Measurements from ENCODE around the gene ECE2.

The ECE2 gene

DNA sequence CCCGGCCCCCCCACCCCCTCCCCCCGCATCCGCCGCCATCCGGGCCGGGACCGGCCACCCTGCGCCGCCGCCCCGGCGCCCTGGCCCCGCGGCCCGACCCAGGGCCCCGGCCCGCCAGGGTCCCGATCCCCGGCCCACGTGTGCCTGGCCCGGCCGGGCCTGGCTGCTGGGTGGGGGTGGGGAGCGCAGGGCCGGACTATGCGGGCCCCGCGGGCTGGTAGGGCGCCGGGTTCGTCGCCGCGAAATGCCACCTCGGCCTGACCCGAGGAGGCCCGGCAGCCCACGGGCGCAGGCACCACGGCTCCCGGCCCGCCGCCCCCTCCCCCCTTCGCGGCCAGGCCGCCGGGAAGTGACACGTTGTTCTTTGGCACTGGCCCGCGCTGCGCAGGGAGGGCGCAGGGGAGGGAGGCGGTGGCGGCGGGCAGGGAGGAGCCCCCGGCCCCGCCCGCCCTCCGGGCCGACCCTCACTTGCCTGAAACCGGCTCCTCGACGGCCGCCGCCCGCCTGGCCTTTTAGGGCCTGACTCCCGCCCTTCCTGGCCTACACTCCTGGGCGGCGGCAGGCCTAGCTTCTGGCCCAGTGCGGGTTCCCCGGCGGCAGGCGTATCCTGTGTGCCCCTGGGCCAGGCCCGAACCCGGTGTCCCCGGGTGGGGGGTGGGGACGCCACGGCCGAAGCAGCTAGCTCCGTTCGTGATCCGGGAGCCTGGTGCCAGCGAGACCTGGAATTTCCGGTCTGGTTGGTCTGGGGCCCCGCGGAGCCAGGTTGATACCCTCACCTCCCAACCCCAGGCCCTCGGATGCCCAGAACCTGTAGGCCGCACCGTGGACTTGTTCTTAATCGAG is 39.1 kb downstream of the ECE2 start:
- DNase-seq (ENCODE audit: low spot score), result peak; percentile 59

DNA sequence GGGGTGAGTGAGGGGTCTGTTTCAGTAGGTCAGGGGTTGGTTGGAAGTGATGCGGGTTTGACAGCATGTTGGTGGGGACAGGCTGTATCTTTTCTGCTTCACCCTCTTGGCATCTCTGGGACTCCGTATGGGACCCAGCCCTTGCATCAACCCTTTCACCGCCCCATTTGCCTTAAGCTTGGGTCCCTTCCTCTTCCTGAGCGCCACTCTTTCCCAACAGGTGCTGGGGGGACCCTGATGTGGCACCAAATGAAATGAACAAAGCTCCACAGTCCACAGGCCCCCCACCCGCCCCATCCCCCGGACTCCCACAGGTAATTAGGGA is 39.7 kb downstream of the ECE2 start:
- no peak for DNase-seq (ENCODE audit: low spot score)

DNA sequence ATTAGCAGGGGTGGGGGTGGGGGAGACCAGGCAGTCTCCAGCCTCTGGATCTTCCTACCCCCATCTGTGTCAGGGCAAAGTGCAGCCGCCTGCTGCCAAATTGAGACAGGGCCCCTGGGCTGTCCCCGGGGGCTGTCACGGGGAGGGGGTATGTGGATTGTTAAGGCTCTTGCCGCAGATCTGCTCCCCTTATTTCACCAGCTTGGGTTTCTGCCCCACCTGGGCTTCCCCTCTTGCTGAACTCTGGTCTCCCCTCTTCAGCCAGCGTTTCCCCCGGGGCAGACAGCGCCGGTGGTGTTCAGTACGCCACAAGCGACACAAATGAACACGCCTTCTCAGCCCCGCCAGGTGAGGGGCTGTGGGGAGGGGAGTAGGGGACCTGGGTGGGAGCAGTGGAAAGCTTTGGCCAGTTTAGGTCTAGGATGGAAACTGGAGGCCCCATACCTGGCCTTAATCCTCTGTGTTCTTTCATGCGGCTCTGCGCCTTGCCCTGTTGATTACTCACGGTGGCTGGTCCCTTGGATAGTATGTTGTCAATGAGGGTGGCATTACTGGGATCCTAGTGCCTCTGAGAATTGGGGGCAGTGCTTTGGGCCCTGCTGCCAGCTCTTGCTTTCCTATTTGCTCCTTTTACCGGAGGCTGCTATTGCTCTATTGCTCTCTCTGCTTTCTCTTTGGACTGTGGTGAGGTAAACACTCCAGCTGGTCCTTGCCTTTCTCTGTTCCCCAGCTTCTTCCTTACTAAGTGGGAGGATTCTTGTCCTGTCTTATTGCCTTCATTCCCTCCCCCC is 40.2 kb downstream of the ECE2 start:
- DNase-seq (ENCODE audit: low spot score), result peak; percentile 33

DNA sequence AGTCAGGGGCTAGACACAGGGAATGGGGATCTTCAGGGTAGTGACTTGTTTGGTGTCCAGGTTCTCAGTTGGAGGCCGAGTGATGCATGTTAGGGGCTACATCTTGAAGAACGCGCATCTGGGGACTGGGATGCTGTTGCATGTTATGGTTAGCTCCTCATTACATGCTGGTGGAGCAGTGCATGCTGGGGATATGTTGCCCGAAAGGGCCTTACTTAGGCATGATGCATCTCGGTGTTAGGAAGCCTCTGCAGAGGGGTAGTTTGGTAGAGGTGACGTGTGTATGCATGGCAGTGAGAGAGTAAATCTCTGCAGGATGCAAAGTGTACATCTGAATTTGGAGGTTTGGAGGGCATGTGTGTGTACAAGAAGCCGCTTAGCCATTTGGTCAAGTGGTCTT is 41.0 kb downstream of the ECE2 start:
- no peak for DNase-seq (ENCODE audit: low spot score)

DNA sequence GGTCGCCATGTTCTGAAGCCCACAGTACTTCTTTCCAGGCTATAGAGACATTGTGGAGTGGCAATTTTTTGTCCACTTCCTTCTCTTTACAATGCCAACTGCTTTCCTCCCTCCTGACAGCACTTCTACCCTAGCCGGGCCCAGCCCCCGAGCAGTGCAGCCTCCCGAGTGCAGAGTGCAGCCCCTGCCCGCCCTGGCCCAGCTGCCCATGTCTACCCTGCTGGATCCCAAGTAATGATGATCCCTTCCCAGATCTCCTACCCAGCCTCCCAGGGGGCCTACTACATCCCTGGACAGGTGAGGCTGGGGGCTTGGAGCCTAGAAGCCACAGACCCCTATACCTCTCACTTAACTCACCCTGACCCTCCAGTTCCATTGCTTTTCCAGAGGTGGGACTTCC is 41.4 kb downstream of the ECE2 start:
- DNase-seq (ENCODE audit: low spot score), result no peak

DNA sequence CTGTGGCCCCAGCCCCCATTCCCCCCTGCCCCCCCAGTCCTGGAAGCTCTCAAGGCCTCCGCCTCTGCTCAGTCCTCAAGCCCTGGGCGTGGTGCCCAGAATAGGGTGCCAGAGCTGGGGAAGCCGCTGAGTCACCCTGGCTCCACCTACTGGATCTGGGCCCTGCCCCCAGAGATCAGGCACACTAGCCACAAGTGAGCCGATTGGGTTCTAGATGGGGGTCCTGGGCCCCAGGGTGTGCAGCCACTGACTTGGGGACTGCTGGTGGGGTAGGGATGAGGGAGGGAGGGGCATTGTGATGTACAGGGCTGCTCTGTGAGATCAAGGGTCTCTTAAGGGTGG is 44.3 kb downstream of the ECE2 start:
- no peak for DNase-seq (ENCODE audit: low spot score)

DNA sequence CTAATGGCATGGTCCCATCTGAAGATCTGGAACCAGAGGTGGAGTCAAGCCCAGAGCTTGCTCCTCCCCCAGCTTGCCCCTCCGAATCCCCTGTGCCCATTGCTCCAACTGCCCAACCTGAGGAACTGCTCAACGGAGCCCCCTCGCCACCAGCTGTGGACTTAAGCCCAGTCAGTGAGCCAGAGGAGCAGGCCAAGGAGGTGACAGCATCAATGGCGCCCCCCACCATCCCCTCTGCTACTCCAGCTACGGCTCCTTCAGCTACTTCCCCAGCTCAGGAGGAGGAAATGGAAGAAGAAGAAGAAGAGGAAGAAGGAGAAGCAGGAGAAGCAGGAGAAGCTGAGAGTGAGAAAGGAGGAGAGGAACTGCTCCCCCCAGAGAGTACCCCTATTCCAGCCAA is 45.8 kb downstream of the ECE2 start:
- no peak for DNase-seq (ENCODE audit: low spot score)

DNA sequence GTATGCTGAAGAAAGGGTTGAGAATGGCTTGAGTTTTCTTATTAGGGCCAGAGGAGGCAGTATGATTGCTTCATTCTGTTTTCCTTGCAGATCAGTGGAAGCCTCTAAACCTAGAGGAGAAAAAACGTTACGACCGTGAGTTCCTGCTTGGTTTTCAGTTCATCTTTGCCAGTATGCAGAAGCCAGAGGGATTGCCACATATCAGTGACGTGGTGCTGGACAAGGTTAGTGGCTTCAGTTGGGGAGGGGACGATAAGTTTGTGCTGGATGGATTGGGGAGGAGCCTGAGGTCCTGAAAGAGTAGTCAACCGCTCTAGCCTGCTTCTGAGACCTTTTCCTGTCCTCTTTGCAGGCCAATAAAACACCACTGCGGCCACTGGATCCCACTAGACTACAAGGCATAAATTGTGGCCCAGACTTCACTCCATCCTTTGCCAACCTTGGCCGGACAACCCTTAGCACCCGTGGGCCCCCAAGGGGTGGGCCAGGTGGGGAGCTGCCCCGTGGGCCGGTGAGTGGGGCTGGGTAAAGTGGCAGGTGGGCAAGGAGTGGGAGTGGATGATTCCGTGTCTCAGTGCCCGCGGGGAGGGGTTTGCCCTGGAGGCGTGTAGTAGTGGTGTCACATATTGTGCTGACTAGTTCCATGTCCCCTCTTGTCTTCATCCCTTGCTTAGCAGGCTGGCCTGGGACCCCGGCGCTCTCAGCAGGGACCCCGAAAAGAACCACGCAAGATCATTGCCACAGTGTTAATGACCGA is 47.1 kb downstream of the ECE2 start:
- no peak for DNase-seq (ENCODE audit: low spot score)

DNA sequence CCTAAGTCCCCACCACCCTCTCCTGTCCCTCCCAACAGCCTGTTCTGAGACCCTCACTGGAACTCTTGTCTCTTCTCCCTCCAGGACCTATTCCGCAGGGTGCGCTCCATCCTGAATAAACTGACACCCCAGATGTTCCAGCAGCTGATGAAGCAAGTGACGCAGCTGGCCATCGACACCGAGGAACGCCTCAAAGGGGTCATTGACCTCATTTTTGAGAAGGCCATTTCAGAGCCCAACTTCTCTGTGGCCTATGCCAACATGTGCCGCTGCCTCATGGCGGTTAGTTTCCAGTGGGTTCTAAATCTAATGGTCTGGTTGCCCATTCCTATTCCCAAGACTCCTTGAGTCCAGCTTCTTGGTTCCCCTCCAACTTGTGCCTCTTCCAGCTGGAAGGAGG is 47.9 kb downstream of the ECE2 start:
- no peak for DNase-seq (ENCODE audit: low spot score)

DNA sequence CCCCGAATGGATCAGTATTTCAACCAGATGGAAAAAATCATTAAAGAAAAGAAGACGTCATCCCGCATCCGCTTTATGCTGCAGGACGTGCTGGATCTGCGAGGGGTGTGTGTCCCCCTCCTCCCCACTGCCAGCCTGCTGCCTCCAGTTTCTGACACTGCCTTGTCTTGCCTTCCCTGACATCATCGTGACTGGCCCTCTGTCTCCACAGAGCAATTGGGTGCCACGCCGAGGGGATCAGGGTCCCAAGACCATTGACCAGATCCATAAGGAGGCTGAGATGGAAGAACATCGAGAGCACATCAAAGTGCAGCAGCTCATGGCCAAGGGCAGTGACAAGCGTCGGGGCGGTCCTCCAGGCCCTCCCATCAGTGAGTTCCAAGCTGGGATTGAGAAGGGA is 49.4 kb downstream of the ECE2 start:
- no peak for DNase-seq (ENCODE audit: low spot score)

DNA sequence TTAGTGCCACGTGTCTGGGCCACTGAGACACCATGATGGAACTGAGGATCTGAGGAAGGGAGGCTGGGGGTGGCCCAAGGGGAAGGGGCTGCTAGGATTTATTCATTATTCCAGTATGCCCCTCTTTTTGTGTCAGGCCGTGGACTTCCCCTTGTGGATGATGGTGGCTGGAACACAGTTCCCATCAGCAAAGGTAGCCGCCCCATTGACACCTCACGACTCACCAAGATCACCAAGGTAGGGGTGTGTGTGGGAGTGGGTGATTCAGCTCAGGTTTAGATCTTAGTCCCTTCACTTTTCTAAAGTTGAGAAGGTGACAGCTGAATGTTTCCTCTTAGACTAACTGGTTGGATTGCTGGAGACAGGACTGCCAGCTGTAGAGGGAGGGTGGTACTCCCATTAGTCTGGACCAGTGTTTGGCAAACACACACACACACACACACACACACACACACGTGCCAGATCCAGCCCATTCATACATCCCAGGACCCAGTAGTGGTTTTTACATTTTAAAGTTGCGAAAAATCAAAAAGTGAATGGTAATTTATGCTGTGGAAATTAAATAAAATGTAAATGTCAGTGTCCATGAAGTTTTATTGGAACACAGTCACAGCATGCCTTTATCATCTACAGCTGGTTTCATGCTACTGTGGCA is 50.0 kb downstream of the ECE2 start:
- no peak for DNase-seq (ENCODE audit: low spot score)

DNA sequence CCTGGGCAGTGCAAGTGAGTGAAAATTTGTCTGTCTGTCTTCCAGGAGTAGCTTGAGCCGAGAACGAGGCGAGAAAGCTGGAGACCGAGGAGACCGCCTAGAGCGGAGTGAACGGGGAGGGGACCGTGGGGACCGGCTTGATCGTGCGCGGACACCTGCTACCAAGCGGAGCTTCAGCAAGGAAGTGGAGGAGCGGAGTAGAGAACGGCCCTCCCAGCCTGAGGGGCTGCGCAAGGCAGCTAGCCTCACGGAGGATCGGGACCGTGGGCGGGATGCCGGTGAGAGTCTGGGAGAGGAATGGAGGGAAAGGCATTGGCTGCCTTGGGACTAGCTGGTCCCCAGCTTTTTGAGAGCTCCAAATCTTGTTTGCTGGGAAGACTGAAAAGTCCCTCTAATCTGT is 51.3 kb downstream of the ECE2 start:
- DNase-seq (ENCODE audit: low spot score), result no peak

DNA sequence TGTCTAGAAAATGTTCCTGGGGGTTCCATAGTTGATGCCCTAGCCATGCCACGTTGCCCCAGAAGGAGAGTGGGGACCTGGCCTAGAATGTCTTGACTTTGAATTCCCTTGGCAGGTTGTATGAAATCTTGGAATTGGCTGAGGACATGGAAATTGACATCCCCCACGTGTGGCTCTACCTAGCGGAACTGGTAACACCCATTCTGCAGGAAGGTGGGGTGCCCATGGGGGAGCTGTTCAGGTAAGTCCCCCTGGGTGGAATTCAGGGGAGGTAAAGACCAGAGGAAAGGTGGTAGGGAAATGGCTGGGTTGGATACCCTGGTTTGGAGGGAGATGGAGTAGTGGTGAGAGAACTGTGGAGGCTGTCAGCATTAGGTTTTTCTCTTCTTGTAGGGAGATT is 52.7 kb downstream of the ECE2 start:
- DNase-seq (ENCODE audit: low spot score), result no peak

DNA sequence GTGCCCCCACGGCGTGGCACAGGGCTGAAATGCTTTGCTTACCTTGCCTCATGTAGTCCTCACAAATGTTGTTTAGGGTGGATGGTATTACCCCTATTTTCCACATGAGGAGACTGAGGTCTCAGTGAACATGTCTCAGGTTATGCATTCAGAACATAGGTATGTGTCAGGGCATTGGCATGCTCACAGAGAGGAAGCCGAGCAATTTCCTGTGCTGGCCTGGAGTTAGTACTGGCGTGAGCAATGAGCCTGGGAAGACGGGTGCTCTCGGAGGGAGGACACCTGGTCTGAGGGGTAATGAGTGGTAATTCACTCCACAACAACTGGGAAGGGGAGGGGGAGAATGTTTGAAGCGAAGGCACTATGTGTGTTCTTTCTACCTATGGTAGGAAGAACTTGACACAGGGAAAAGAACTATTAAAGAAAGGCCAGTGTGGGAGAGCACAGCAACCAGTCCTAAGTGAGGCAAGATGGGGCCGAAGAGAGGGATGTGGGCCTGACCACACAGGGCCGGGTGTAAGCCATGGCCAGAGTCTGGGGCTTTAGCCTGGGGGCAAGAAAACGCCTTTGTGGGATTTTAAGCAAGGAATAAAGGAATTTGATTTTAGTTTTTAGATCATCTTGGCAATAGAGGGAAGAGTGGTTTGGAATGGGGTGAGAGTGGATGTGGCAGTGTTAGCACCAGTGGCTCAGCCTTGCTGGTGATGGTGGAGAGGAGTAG is 56.7 kb downstream of the ECE2 start:
- DNase-seq (ENCODE audit: low spot score), result no peak

DNA sequence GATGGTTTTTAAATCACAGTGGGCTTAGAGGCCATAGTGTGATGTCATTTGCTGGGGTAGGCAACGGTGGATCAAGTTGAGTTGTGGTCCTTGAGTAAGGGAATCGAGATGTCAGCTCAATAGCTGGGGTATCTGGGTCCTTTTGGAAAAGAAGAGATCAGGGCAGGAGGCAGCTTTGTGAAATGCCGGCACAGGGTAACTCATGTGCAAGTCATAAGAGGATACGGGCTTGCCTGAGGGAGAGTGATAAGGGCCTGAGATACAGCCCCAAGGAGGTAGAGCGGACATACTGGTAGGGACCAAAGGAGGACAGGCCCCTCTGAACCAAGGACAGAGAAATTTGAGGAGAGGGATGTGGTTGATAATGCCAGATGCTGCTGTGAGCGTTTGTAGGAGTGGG is 57.4 kb downstream of the ECE2 start:
- no peak for DNase-seq (ENCODE audit: low spot score)

DNA sequence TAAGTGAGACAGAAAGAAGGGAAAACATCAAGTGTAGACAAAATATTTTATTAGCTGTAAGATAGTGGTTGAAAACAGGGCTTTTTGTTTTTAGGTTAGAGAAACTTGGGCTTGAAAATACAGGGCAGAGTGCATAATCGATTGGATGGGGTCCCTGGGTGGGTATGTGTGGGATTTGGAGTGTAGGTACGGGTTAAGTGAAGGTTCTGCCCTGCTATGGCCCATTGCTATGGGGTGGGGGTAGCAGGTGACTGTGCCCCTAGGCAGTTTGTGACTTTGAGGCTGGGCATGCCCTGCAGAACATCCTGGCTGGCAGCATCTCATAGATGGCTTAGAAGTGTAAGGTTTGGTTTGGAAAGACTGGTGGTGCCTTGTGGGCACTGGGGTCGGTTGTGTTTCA is 57.9 kb downstream of the ECE2 start:
- DNase-seq (ENCODE audit: low spot score), result no peak

DNA sequence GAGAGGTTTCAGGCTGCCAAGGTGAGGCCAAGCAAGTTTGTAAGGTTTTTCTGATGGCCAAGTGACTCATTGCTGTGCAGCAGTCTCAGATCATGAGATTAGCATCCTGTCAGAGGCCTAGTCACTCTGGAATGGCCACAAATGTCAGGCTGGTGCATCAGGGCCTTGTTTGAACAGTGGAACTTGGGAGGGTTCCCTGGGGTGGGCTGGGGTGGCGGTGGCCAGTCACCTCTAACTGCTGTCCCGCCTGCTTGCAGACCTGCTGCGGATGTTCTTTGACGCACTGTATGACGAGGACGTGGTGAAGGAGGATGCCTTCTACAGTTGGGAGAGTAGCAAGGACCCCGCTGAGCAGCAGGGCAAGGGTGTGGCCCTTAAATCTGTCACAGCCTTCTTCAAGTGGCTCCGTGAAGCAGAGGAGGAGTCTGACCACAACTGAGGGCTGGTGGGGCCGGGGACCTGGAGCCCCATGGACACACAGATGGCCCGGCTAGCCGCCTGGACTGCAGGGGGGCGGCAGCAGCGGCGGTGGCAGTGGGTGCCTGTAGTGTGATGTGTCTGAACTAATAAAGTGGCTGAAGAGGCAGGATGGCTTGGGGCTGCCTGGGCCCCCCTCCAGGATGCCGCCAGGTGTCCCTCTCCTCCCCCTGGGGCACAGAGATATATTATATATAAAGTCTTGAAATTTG is 58.8 kb downstream of the ECE2 start:
- no peak for DNase-seq (ENCODE audit: low spot score)

DNA sequence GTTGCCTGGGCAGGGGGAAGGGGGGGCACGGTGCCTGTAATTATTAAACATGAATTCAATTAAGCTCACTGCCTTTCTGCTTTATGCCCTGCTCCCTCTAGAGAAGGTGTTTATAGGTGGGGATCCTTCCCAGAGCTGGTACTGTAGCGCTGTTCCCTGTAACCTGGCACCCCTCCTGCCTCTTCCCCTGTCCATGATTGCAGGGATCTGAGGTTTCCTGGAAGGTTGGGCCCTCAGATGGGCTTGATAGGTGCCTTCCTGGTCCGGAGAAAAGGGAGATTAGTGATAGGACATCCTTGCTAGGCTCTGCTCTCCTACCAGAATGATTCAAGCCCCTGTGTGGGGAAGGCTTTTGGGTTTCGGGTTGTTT is 59.5 kb downstream of the ECE2 start:
- no peak for DNase-seq (ENCODE audit: low spot score)

DNA sequence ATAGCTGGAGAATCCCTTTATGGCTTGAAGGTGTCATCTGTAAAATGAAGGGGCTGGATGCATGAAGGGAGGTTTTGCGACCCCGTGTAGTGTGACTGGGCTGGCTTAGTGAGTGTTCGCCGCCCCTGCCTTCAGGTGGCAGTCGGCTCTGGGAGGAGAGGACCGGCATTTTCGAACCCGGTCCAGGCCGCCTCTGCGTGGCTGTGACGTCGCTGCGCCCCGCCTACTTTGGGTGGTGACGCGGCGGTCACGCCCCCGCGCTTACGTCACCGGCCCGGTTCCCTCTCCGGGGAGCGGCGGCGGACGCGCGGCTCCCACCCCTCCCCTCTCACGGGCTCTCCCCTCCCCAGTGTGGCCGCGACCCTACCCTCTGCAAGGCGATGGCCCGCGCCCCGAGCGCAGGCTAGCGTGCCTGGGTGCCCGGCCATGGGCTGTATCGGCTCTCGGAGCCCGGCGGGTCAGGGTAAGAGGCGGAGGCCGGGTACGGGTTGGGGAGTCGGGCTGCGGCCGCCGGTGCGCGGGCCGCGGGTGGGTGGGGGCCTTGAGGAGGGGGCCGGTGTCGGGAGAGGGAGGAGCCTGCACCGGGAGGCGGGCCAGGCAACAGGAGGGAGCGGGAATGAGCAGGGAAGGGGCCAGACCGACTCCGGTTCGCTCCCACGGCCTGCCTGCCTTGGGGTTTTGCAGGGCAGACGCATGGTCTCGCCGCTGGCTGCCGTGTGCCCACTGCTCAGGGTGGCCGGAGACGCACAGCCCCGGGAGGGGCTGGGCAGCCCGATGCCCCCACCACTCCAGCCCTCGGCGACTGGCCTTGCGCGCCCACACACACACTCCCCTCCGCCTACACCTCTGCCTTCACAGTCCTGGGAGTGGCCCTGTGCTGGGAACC is 60.1 kb downstream of the ECE2 start:
- peak; percentile 90 for DNase-seq (ENCODE audit: low spot score)
